GM21528 (cell line): ENCODE results near the gene RAB36.

Experiments
- ATAC-seq: cut with Tn5 transposase; IDR thresholded peaks from one replicate; pipeline ENCODE4 v1.9.1; 2021; ENCODE audit warnings: mild to moderate bottlenecking, moderate library complexity; ENCODE audit not compliant: unreplicated experiment, low FRiP score

The RAB36 gene

DNA sequence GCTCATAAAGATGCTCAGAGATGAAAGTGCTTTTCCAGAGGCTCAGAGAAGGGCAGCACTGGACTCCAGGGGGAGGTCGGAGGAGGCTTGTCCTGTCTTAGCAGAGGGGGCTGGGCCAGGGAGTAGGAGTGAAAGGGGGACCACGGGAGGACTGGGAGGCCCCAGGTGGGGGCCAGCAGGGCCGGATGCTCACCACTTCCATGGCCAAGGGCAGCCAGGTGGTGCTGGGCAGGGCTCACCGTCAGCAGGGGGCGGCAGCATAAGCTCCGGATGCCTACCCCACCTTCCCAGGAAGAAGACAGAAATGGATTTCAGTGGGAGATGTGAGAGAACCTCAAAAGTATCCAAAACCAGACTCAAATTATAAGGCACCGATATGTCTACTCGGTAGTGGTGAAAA is 11.0 kb downstream of the RAB36 start:
- no peak for ATAC-seq

GRCh38 chr22:23157560-23158515 is 12.6 kb downstream of the RAB36 start:
- ATAC-seq: no peak

GRCh38 chr22:23158516-23159290 is 13.4 kb downstream of the RAB36 start:
- ATAC-seq: no peak

DNA sequence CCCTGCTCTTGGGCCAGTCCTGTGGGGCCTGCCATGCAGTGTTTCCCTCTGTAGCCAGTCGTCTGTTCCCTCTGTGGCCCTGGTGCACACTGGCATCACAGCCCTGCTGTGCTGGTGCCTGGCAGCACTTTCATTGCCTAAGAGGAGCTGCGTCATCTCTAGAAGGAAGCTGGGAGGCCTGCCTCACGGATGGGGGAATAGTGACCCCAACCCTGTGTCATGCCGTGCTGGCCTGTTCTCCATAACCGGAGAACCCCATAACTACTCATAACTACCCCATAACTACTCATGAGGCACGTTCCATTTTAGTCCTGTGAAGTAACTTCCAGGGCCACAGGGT is 14.0 kb downstream of the RAB36 start:
- ATAC-seq: no peak

DNA sequence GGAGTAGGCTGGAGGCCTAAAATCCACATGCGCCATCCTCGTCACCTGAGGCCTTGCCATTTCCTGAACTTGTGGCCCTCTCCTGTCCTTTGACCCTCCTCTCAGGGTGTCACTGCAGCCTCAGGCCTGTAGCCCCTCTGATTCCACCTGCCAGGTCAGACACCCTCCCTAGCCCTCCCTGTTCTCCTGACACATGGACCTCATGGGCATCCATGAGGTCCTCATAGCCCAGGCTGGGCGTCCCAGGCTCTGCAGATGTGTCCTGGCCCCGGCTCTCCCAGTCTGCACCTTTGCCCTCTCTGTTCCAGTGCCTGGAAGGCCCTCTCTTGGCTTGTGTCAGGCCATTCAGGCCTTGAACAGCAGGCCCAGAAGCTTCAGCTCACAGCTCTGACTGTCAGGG is 15.8 kb downstream of the RAB36 start:
- no peak for ATAC-seq

DNA sequence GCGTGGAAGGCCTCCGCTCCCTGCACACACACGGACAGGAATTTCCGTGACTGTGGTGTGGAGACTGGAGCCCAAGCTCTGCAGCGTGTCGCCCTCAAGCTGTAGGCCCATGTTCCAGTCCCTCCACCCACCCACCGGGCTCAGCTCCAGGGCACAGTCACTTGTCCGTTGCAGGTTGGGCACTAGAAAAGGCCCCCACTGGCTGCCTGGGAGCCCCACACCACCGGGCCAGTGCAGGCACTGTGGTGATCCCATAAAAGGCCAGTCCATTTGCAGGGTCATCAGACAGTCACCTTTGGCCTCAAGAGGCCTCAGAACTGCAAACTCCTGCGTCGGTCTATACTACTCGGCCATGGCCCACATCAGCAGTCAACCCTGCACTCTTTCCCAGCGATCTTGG is 16.3 kb downstream of the RAB36 start:
- no peak for ATAC-seq

DNA sequence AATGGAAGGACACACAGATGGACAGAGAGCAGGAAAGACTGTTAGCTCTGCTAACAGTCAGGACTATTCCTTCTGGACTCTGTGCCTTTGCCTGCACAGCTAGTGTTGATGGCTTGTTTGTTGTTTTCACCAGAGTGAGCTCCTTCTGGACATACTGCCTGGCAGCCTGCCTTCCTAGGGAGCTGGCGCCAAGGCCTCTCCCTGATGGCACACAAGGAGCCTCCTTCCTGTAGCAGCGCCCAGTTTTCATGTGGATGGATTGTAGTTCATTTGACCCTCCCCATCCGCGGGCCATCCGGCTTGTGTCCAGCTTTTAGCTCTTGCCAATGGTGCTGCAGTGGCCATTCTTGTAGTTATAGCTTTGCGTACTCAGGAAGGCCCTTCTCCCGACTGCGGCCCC is 18.4 kb downstream of the RAB36 start:
- ATAC-seq: no peak

DNA sequence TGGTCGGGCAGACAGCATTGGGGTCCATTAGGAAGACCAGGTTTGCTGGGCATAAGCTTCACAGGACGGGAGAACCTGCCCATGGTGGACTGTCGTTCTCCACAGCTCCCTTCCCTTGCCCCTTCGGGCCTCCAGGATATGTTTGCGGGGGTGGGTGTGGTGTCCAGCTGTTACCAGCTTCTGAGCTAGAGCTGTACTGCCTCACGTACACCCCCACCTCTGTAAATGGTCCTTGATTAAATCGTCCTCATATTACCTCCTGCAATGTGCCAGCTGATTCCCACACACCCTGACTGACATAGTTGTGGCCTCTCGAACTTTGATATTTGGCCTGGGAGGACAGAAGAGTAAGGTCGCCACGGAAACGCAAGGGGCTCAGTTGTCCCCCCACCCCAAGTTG is 18.8 kb downstream of the RAB36 start:
- no peak for ATAC-seq

GRCh38 chr22:23166042-23166831 is 21.0 kb downstream of the RAB36 start:
- ATAC-seq: no peak

DNA sequence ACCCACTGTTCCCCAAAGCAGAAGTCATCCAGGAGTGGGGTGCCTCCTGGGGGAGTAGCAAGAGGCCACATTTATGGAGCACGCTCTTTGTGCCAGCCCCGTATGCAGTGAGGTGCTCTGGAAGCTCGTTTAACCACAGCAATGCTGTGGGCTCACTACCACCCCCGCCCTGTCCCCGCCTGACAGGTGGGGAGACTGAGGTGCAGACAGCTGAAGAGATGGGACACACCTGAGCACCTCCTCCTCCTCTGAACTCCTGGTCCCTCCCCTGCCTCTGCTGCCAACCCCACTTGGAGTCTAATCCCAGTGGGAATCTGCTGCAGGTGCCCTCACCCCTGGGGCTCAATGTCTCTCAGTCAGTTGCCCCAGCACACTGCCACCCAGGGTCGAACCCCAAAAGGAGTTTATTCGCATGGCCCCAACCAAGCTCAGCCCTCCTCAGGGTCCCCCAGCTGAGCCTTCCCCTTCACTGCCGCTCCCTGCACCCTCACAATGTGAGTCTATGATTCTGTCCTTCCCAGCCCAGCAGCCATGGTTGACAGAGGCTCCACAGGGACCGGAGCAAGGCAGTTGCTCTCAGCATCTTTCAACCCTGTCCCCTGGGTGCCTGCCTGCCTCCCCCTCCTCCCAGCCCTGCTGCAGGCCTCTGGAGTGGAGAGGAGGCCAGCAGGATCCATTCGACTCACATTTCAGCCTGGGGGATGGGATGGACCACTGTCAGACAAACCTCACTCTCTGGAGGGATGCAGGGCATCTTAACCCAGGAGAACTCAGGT is 21.8 kb downstream of the RAB36 start:
- ATAC-seq: no peak

DNA sequence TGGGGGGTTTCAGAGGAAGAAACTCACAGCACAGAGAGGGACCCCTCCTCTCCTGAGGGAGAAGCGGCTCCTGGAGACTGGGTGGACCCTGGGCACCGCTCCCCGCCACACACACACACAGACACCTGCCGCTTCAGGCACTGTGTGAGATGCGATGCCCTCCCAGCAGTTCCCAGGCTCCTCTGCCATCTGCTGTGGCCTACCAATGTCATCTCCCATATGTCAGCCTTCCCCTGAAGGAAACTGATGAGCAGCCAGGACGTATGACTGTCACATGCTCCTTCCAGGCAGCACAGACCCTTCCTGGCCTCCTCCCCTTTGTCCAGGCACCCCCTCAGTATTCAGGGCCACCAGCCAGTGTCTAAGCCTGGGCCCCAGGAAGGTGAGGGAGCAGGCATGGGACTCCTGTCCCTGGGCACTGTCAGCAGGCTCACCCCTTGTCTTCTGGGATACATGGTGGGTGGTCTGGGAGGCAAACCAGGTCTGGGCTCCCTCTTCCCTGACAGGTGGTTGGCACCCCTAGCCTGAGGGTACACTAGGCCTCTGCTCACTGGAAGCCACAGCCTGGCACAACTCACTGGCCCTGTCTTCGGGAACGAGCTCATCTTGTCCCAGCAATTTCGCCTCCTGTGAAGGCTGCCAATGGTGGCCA is 23.2 kb downstream of the RAB36 start:
- no peak for ATAC-seq

DNA sequence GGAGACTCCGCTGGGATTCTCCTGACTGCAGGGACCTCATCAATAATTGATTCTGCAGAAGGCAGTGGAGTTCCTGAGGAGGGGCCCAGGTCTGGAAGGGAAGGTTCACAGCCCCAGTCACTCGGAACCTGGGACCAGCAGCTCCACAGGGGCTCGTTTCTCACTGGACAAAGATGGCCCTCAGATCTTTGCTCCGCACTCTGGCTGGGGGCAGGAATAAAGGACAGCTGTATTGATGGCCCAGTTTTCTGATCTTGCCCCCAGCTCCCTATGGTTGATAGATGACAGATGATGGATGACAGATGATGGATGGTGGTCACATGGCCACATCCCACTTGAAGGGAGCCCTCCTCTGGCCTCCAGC is 23.7 kb downstream of the RAB36 start:
- no peak for ATAC-seq

- ATAC-seq: no peak
Observed at GRCh38 chr22:23175817-23176644, 30.8 kb downstream of the RAB36 start.

- no peak for ATAC-seq
Observed at GRCh38 chr22:23176645-23177027, 31.4 kb downstream of the RAB36 start.

DNA sequence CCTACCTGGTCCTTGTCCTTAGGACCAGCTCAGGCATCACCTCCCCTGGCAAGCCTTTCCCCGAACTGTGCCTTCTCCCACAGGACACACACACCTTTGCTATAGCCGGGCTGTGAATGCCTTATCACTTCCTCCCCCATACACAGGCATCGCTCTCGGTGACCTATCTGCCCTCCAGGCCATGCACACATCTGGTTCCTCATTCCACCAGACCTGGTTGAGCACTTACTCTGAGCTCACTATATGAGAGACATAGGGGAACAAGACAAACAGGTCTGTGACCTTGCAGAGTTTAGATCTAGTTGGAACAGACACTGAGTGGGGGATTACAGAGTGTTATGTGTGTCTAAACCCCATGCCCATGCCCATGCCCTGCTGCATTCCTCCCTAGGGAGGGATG is 31.9 kb downstream of the RAB36 start:
- no peak for ATAC-seq

GRCh38 chr22:23178512-23179254 is 33.4 kb downstream of the RAB36 start:
- no peak for ATAC-seq

DNA sequence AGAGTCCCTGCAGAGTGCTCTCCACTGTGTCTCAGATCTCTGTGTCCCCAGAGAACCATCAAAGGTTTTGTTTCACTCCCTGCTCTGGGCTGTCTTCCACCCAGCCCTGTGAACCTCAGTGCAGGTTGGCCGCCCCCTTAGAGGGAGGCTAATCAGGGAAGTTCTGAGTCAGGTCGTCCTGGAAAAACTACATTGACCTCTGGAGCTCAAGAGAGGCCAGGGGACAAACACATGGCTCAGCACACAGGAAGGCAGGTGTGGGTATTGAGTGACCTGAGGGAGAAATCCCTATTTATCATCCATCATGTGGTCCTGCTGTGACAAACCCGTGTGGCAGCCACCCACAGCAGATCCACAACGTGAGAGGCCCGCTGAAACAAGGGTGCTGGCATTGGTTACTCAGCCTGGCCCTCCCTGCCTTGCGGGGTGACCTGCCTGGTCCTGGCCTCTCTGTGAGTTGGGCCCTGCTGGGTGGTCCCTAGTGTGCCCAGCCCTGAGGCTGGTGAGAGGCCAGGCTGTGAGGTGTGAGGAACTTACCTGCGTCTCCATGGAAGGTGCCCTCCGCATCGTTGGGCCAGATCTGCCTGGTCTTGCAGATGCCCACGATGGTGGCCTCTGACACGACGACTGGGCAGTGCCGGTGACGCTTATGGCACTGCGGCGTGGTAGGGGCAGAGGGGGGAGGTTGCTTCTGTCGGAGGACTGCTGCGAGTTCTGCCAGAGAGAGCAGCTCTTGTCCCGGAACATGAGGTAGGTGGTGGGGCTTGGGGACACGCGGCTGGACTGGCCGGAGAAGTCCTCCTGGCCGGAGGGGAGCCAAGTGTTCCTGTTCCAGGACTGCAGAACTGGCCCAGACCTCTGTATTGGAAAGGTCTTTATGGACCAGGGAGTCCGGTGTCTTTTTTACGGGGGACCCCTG is 34.4 kb downstream of the RAB36 start:
- ATAC-seq: no peak
